ENCODE data around the gene RAB12. TPM values are rescaled to one million over a fixed set of nuclear protein-coding genes. Genes with fewer than 3 reads are reported as not detected.

The RAB12 gene
- total and polyA plus RNA-seq, 2 of the 8 experiments (the other 6 are each of a cell fraction or from before 2014, with no cell fraction given) = 19.7 to 45.9 TPM

DNA sequence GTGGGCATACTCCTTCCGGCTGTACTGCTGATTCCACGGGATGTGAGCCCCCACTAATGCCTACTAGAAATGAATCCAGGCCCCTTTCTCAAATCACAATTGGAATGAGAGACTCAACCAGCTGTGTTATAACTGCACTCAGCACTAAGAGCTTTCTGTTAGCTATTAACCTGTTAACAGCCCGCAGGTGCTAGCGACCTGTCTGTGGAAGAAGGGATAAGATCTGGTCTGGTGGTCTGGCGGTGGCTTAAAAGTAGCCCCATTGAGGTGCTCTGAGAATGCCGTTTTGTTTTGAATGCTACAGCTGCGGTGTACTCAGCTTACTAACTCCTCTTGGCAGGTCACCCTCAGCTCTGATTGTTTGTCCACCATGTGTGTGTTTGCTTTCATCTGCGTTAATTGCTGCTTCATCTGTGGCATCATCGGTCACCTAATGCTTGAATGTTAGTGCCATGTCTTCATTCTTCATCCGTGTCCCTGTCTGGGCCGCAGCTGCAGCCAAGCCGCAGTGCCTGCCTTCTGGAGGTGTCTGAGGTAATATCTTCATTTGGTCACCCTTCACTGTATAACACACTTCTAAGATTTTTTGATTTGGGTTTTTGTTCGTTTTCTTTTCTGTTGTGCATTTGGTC lies 16.3 kb downstream of the RAB12 start (continued):
- TF ChIP-seq KDM1A (IDR thresholded peaks at IDR 0.05; ENCODE audit: borderline replicate concordance, low read length) (no peak), RFX5 (IDR thresholded peaks at IDR 0.05; ENCODE audit: borderline replicate concordance, low read depth, low read length) (no peak), SP4 (IDR thresholded peaks at IDR 0.05; ENCODE audit: low read length) (no peak), SRF (IDR thresholded peaks at IDR 0.05; ENCODE audit: low read depth, low read length) (no peak)
